HG03097 (cell line): ENCODE measurements around the gene PCDHGB2.
"Not testable (repeated sequence)": the region's sequence is repeated elsewhere in the genome, so short reads cannot be mapped to it uniquely, and the experiment has no call there.

Experiments used
- ATAC-seq: cut with Tn5 transposase; IDR thresholded peaks from one replicate; pipeline ENCODE4 v1.9.1; 2021; ENCODE audit not compliant: unreplicated experiment, low FRiP score

Gene PCDHGB2

GRCh38 chr5:141349917-141350619 lies 9.7 kb upstream of the PCDHGB2 start, which contains the start of gene PCDHGB1:
PCDHGB1 (plus strand) TSS chr5:141350099; CDS start chr5:141350261, 162 bp downstream.
- ATAC-seq, result no peak

DNA sequence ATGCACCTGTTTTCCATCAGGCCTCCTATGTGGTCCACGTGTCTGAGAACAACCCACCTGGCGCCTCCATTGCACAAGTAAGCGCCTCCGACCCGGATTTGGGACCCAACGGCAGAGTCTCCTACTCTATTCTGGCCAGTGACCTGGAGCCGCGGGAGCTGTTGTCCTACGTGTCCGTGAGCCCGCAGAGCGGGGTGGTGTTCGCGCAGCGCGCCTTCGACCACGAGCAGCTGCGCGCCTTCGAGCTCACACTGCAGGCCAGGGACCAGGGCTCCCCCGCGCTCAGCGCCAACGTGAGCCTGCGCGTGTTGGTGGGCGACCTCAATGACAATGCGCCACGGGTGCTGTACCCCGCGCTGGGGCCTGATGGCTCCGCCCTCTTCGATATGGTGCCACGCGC lies 8.2 kb upstream of the PCDHGB2 start:
- no peak for ATAC-seq

DNA sequence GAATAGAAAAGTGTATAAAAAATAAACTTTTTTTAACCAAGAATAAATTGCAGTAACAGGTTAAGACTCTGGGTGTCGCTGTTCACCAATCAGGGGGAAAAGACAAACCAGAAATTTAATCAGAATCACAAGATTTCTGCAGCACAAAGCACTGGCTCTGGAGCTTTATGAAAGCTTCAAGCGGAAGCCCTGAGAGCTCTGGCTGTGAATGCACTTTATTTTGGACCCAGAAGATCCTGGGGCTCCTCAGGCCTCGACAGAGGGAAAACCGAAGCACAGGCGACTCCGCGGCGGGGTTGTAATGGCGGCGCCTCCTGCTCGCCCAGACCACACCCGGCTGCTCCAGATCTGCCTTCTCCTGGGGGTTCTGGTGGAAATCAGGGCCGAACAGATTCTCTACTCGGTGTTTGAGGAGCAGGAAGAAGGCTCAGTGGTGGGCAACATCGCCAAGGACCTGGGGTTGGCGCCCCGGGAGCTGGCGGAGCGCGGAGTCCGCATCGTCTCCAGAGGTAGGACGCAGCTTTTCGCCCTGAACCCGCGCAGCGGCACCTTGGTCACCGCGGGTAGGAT lies 4.8 kb upstream of the PCDHGB2 start, which contains the start of gene PCDHGA4:
TSS of gene PCDHGA4 (plus strand) at position 122 of the 570 bp plus-strand sequence. CDS start at position 209, 87 bp downstream.
- ATAC-seq, result no peak

- ATAC-seq, result no peak
Observed at GRCh38 chr5:141355641-141356040, 4.2 kb upstream of the PCDHGB2 start.

DNA sequence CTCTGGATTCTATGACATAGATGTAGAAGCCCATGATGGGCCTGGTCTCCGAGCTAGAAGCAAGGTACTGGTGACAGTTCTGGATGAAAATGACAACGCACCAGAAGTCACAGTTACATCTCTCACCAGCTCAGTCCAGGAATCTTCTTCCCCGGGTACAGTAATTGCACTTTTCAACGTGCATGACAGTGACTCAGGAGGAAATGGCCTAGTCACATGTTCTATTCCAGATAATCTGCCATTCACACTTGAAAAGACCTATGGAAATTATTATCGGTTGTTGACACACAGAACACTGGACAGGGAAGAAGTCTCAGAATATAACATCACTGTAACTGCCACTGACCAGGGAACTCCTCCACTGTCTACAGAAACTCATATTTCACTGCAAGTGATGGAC lies 3.7 kb upstream of the PCDHGB2 start:
- no peak for ATAC-seq

- no peak for ATAC-seq
Observed at GRCh38 chr5:141356950-141357349, 2.8 kb upstream of the PCDHGB2 start.

DNA sequence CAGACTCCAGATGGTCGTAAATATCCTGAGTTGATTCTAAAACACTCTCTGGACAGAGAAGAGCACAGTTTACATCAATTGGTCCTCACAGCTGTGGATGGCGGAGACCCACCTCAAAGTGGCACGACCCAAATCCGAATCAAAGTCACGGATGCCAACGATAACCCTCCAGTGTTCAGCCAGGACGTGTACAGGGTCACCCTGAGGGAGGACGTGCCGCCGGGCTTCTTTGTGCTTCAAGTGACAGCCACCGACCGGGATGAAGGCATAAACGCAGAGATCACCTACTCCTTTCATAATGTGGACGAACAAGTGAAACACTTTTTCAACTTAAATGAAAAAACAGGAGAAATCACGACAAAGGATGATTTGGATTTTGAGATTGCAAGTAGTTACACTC lies 891 bp downstream of the PCDHGB2 start:
- ATAC-seq, result no peak

DNA sequence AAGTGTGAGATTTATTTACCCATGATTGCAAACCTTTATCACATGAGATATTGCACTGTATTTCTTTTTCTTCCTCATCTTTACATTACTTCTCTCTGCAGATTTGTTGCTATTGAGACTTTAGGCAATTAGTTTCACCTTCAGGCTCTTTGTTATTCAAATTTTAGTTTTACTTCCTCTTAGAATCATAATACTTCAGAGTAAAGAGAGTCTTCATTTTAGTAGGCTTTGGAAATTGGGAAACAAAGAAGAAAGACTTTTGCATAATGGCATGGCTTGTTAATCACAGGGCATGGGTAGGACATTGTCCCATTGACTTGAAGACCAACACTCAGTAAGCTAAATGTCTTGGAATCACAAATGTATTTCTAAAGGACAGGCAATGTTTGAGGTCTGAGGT lies 2.9 kb downstream of the PCDHGB2 start:
- no peak for ATAC-seq

DNA sequence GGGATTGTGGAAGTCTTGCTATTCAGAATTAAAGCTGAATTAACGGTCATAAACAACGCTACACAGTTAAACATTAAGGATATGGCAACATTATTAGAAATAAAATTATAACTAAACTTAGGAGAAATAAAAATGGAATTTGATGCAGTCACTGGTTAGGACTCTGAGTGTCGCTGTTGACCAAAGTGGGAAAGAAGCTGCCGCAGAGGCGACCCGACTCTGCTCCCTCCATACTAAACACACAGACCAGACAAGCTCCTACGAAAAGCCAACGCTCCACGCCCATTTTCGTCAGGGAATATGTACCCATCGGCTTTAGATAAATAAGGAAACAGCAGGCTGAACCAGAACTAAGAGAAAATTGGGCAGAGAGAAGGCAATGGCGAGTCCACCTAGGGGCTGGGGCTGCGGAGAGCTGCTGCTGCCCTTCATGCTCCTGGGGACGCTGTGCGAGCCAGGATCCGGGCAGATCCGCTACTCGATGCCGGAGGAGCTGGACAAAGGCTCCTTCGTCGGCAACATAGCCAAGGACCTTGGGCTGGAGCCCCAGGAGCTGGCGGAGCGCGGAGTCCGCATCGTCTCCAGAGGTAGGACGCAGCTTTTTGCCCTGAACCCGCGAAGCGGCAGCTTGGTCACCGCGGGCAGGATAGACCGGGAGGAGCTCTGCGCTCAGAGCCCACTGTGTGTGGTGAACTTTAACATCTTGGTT lies 4.3 kb downstream of the PCDHGB2 start, which contains the start of gene PCDHGA5:
TSS of gene PCDHGA5 (plus strand) at position 211 of the 709 bp plus-strand sequence. CDS start at position 380, 169 bp downstream.
- ATAC-seq, result no peak

DNA sequence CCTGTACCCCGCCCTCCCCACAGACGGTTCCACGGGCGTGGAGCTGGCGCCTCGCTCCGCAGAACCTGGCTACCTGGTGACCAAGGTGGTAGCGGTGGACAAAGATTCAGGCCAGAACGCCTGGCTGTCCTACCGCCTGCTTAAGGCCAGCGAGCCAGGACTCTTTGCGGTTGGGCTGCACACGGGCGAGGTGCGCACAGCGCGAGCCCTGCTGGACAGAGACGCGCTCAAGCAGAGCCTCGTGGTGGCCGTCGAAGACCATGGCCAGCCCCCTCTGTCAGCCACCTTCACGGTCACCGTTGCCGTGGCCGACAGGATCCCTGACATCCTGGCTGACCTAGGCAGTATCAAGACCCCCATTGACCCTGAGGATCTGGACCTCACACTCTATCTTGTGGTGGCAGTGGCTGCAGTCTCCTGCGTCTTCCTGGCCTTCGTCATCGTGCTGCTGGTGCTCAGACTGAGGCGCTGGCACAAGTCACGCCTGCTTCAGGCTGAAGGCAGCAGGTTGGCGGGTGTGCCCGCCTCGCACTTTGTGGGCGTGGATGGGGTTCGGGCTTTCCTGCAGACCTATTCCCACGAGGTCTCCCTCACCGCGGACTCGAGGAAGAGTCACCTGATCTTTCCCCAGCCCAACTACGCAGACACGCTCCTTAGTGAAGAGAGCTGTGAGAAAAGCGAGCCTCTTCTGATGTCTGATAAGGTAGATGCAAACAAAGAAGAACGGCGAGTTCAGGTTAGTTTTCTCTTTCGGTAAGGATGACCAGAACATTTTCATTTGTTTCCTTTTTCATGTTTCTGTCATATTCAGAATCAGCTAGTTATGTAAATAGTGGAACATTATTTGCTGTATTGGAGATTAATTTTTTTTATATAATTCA lies 6.5 kb downstream of the PCDHGB2 start:
- no peak for ATAC-seq

DNA sequence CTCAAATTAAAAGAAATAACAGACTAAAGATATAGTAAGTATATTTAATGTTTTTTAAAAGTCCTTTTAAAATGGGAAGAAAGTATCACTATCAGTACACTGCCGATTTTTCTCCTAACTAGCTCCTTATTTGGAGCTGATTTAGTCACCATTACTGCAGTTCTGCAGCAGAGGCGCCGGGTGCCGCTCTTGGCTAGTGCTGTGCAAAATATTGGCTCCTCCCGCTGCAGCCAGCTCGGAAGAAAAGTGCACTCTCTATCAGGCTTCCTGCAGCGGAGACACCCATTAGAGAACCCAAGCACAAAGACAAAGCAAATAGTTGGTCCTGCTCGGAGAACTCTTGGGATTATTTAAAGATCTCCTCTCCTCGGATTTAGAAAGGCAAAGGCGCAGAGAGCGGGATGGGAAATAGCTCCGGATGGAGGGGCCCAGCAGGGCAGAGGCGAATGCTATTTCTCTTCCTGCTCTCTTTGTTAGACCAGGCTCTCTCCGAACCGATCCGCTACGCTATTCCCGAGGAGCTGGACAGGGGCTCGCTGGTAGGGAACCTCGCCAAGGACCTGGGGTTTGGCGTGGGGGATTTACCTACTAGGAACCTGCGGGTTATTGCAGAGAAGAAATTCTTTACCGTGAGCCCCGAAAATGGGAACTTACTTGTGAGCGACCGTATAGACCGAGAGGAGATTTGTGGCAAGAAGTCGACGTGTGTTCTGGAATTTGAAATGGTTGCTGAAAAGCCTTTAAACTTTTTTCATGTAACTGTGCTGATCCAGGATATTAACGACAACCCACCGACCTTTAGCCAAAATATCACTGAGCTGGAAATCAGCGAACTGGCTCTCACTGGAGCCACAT lies 10.4 kb downstream of the PCDHGB2 start, which contains the start of gene PCDHGB3:
TSS of gene PCDHGB3 (plus strand) at position 249 of the 855 bp plus-strand sequence. CDS start at position 402, 153 bp downstream.
- peak; percentile 68 for ATAC-seq

DNA sequence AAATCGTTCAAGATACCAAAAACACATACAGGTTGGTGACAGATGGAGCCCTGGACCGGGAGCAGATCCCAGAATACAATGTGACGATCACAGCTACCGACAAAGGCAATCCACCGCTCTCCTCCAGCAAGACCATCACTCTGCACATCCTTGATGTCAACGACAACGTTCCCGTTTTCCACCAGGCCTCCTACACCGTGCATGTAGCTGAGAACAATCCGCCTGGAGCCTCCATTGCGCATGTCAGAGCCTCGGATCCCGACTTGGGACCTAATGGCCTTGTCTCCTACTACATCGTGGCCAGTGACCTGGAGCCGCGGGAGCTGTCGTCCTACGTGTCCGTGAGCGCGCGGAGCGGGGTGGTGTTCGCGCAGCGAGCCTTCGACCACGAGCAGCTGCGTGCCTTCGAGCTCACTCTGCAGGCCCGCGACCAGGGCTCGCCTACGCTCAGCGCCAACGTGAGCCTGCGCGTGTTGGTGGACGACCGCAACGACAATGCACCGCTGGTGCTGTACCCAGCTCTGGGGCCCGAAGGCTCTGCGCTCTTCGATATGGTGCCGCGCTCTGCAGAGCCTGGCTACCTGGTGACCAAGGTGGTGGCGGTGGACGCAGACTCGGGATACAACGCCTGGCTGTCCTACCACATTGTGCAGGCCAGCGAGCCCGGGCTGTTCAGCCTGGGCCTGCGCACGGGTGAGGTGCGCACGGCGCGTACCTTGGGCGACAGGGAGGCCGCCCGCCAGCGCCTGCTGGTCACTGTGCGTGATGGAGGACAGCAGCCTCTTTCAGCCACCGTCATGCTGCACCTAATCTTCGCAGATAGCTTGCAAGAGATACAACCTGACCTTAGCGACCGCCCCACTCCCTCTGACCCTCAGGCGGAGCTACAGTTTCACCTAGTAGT lies 12.0 kb downstream of the PCDHGB2 start:
- no peak for ATAC-seq

- no peak for ATAC-seq
Observed at GRCh38 chr5:141373673-141374317, 14.0 kb downstream of the PCDHGB2 start, which contains the start of gene PCDHGA6. PCDHGA6 (plus strand) TSS chr5:141373891; CDS start chr5:141374084, 193 bp downstream.

- ATAC-seq, result no peak
Observed at GRCh38 chr5:141374627-141375026, 14.8 kb downstream of the PCDHGB2 start.

GRCh38 chr5:141375444-141376155 lies 15.8 kb downstream of the PCDHGB2 start:
- ATAC-seq, result not testable (repeated sequence)

- ATAC-seq, result no peak
Observed at GRCh38 chr5:141382469-141383294, 22.9 kb downstream of the PCDHGB2 start, which contains the start of gene PCDHGA7. PCDHGA7 (plus strand) TSS chr5:141382742; CDS start chr5:141382900, 158 bp downstream.
